GM21619 (cell line): ENCODE measurements around the gene TYRP1.

Experiments used
- ATAC-seq: cut with Tn5 transposase; IDR thresholded peaks from one replicate; pipeline ENCODE4 v1.9.1; 2021; ENCODE audit not compliant: unreplicated experiment

The TYRP1 gene

DNA sequence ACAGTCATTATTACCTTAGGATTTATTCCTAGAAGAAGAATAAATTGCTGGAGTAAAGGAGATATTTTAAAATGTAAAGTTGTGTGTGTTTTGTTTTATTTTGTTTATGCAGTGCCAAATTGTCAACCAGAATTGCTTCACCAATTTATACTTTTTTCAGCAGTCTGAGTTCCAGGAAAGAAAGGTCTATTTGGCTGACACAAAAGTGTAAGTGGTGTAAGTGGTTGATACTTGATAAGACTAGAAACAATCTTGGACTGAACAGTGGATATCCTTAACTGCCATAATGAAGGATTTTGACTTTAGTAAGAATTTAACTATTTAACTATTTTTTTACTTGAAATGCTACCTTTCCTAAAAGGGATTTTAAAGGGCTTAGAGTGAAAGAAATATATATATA is 37.7 kb downstream of the TYRP1 start:
- ATAC-seq, result no peak

DNA sequence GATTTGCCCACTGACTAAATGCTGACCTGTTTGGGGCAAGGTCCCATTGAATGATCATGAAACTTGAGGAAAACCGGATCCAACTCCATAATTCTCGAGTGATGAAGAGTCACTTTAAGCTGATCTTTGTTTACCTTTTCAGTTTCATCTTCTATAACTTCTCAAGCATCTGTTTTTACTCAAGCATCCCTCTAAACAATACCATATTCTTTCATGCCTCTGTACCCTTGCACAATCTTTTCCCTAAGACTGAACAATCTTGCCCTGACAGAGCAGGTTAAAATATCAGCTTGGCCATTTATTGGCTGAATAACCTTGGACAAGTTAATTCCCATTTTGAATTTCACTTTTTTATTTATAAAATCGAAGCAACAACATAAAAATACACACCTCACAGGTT is 39.8 kb downstream of the TYRP1 start:
- no peak for ATAC-seq

DNA sequence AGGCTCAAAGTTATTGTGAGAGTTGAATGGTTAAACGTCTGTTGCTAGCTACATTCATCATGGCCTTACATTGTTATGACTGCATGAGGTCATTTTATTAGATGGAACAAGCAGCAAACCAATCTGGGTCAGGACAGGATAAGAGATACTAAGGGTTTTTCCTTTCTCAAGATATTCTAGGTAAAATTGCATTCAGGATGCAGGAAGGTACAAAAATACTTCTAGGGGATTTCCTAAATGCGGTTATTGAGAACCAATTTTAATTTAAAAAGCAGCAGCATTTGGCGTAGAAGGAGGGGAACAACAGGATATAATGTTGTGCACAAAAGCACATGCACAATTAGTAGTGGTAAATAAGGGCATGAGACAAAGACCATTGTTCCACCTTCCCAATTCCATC is 42.5 kb downstream of the TYRP1 start:
- no peak for ATAC-seq

- ATAC-seq, result no peak
These were observed 44.7 kb downstream of the TYRP1 start for GRCh38 chr9:12737871-12738270.

DNA sequence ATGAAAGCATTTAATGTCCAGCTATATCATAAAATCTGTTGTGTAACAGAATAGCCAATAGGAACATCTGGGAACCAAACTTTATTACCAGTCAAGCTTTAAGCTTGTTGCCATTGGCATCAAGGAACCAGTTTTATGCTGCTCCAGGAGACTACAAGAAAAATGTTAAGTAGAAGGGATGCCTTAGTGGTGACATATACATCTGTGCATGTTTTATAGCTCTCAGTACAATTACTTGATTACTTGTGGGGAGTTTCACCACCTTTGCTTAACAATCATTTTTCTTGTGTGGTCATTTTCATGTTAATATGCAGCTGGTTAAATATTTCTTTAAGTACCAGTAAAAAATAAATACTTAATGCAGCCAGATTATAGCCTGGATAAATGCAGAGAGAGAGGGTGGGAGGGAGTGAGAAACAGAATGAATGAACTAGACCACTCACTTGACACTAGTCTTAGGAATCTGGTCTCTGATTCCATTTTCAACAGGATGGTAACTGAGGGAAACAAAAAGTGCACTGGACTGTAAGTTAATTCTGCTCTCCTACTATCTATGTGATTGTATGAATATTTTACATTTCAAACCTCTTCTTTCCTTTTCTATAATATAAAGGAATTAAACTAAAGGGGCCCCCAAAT is 45.9 kb downstream of the TYRP1 start:
- no peak for ATAC-seq

- ATAC-seq, result no peak
These were observed 47.7 kb downstream of the TYRP1 start for GRCh38 chr9:12740845-12741244.

GRCh38 chr9:12748016-12748415 is 54.8 kb downstream of the TYRP1 start:
- ATAC-seq, result no peak

GRCh38 chr9:12748954-12749353 is 55.8 kb downstream of the TYRP1 start:
- no peak for ATAC-seq

- no peak for ATAC-seq
These were observed 60.7 kb downstream of the TYRP1 start for GRCh38 chr9:12753931-12754330.

DNA sequence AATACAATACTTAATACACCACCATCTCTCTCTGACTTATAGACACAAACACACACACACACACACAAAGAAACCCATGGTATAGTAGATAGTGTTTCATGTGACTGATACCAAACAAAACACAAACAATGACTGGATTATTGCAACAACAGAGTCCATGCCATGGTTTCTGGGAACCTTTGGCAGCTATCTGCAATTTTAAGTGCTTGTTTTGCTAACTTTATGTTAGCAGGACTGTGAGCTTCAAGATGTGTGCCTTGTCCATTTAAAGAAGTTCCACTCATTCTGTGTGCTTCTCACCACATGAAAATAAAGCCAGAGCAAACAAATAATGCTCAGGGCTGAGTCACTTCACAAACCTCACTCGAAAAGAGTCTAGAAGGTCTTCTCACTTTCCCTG is 66.6 kb downstream of the TYRP1 start:
- no peak for ATAC-seq
